Left ventricle myocardium inferior (tissue), 1 donor: ENCODE results near the gene CALHM5. TPM values are rescaled to one million over a fixed set of nuclear protein-coding genes. Genes with fewer than 3 reads are reported as not detected.

Source experiments
- DNase-seq: peaks from one replicate; pipeline ENCODE4 v3.0.0-alpha.2; 2020
- H3K27ac ChIP-seq: fragments of 200-600 bp; replicated peaks from 2 replicates; pipeline ENCODE4 v1.8.0; 2021
- H3K27me3 ChIP-seq: fragments of 200-600 bp; 2 replicates; pipeline ENCODE4 v1.8.0; 2021; ENCODE audit warnings: low read depth
- H3K36me3 ChIP-seq: fragments of 200-600 bp; 2 replicates; pipeline ENCODE4 v1.8.0; 2021
- H3K4me1 ChIP-seq: fragments of 200-600 bp; 2 replicates; pipeline ENCODE4 v1.8.0; 2021
- H3K4me3 ChIP-seq: fragments of 200-600 bp; 2 replicates; pipeline ENCODE4 v1.8.0; 2021; ENCODE audit warnings: mild to moderate bottlenecking, moderate library complexity
- H3K9me3 ChIP-seq: fragments of 200-600 bp; replicated peaks from 2 replicates; pipeline ENCODE4 v1.8.0; 2021
- CTCF ChIP-seq: fragments of 200-600 bp; IDR thresholded peaks from 2 replicates; pipeline ENCODE4 v1.8.0; 2021; ENCODE audit warnings: antibody characterized with exemption, mild to moderate bottlenecking, borderline replicate concordance
- intact Hi-C: fragments of 100-400 bp; cut with micrococcal nuclease; formaldehyde crosslinking; loops from one replicate; pipeline ENCODE4 v1.11.0; 2022
- total RNA-seq: library from RNA; stranded (reverse); fragmentation: NEBNext Ultra II Directional; extraction: Animal tissue kit (Norgen Biotek cat#: 25700); gene quantifications from one replicate; pipeline ENCODE4 v1.2.1, GENCODE V29; 2021
- donor health status: DM: no; HTN: yes; CAD: no; lungs with severe emphysema.

CALHM5 gene
- total RNA-seq, 1 donor from 2014 or later, result 2.1 TPM

DNA sequence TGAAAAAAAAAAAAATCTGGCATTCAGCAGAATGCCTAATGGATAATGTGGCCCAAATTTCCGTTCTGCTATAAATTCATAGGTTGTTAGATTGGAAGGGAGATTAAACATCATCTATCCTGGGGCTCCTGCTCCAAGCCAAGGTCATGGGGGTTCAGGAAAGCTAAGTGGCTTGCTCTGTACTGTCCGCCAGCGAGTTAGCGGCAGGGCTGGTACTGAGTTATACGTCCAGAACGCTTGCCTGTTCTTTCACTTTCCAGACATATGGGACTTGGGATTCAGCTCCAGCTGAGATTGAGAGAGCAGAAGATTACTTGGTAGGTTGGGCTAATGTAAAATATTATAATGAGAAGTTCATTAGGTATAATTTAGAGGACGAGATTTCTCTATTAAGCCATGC, 60.7 kb downstream of the CALHM5 start:
- Histone ChIP-seq H3K36me3 (peaks cover 22% of the 10 kb centered on the region), H3K4me3 (peak overlapping the region; percentile 93), H3K9me3 (no peaks in the 10 kb centered on the region), H3K4me1 (peaks cover 66% of the 10 kb centered on the region), H3K27me3 (no peaks in the 10 kb centered on the region), H3K27ac (peak overlapping the region; percentile 95)
- peak; percentile 17 for DNase-seq
- intact Hi-C loops, result no loop called here
- TF ChIP-seq CTCF, result no peak

Other genes starting within 250 kb of the CALHM5 start
- 89.5 TPM for gene TSPYL1, start 231.7 kb upstream of the CALHM5 start, total RNA-seq
- 14.0 TPM for gene DSE, start 140.7 kb upstream of the CALHM5 start, total RNA-seq
- gene CALHM6, start 50.3 kb upstream of the CALHM5 start, total RNA-seq, result 1.7 TPM
- not detected for gene TRAPPC3L, start 34.0 kb downstream of the CALHM5 start, total RNA-seq
- gene CALHM4, start 42.1 kb downstream of the CALHM5 start, total RNA-seq, result not detected
- gene RWDD1, start 59.9 kb downstream of the CALHM5 start, total RNA-seq, result 73.3 TPM
- not detected for gene RSPH4A, start 104.8 kb downstream of the CALHM5 start, total RNA-seq
- 3.1 TPM for gene ZUP1, start 157.1 kb downstream of the CALHM5 start, total RNA-seq
- gene KPNA5, start 169.6 kb downstream of the CALHM5 start, total RNA-seq, result 7.8 TPM